HepG2 (cell line): ENCODE data around the gene ADAMTS14.

Source experiments
- EZH2 ChIP-seq: conservative IDR thresholded peaks from 2 replicates; pipeline ENCODE4 v1.6.1; 2012; ENCODE audit warnings: mild to moderate bottlenecking, low read depth, low read length, moderate library complexity
- HMG20B ChIP-seq: conservative IDR thresholded peaks from 2 replicates; pipeline ENCODE4 v1.6.1; 2016; ENCODE audit warnings: missing genetic modification reagents, missing compliant biosample characterization
- MAX ChIP-seq: IDR thresholded peaks from 2 replicates; pipeline ENCODE4 v1.6.1; 2012; ENCODE audit warnings: inconsistent platforms
- POLR2AphosphoS5 ChIP-seq: IDR thresholded peaks from 2 replicates; pipeline ENCODE4 v1.6.1; 2012; ENCODE audit warnings: low read depth, low read length
- ZBTB1 ChIP-seq: sonication (generic); formaldehyde crosslinking; IDR thresholded peaks from 2 replicates; pipeline ENCODE4 v1.4.0; 2020; ENCODE audit warnings: missing genetic modification reagents, borderline replicate concordance
- ZNF274 ChIP-seq: sonication (generic); formaldehyde crosslinking; IDR thresholded peaks from 2 replicates; pipeline ENCODE4 v1.5.1; 2020; ENCODE audit warnings: mild to moderate bottlenecking, missing genetic modification reagents
- TF ChIP-seq, protein P1 (sequence below): sonication (generic); formaldehyde crosslinking; IDR thresholded peaks from 2 replicates; pipeline ENCODE4 v1.5.0; 2020; ENCODE audit warnings: mild to moderate bottlenecking, missing genetic modification reagents, moderate library complexity
- TF ChIP-seq, protein P2 (sequence below): sonication (generic); formaldehyde crosslinking; IDR thresholded peaks from 2 replicates; pipeline ENCODE4 v1.4.0; 2020; ENCODE audit warnings: missing genetic modification reagents

GRCh38 chr10:70760271-70760787 is 88.0 kb downstream of the ADAMTS14 start:
- TF ChIP-seq, protein P1, sequence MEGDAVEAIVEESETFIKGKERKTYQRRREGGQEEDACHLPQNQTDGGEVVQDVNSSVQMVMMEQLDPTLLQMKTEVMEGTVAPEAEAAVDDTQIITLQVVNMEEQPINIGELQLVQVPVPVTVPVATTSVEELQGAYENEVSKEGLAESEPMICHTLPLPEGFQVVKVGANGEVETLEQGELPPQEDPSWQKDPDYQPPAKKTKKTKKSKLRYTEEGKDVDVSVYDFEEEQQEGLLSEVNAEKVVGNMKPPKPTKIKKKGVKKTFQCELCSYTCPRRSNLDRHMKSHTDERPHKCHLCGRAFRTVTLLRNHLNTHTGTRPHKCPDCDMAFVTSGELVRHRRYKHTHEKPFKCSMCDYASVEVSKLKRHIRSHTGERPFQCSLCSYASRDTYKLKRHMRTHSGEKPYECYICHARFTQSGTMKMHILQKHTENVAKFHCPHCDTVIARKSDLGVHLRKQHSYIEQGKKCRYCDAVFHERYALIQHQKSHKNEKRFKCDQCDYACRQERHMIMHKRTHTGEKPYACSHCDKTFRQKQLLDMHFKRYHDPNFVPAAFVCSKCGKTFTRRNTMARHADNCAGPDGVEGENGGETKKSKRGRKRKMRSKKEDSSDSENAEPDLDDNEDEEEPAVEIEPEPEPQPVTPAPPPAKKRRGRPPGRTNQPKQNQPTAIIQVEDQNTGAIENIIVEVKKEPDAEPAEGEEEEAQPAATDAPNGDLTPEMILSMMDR (CRISPR knock-in tag): no peak
- TF ChIP-seq HMG20B: no peak
- TF ChIP-seq, protein P2, sequence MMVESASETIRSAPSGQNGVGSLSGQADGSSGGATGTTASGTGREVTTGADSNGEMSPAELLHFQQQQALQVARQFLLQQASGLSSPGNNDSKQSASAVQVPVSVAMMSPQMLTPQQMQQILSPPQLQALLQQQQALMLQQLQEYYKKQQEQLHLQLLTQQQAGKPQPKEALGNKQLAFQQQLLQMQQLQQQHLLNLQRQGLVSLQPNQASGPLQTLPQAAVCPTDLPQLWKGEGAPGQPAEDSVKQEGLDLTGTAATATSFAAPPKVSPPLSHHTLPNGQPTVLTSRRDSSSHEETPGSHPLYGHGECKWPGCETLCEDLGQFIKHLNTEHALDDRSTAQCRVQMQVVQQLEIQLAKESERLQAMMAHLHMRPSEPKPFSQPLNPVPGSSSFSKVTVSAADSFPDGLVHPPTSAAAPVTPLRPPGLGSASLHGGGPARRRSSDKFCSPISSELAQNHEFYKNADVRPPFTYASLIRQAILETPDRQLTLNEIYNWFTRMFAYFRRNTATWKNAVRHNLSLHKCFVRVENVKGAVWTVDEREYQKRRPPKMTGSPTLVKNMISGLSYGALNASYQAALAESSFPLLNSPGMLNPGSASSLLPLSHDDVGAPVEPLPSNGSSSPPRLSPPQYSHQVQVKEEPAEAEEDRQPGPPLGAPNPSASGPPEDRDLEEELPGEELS (CRISPR knock-in tag): no peak
- no peak for TF ChIP-seq EZH2
- TF ChIP-seq ZBTB1 (CRISPR knock-in tag): no peak
- no peak for TF ChIP-seq ZNF274 (CRISPR knock-in tag)
- no peak for TF ChIP-seq POLR2AphosphoS5
- TF ChIP-seq MAX: no peak
